ENCODE results near the gene ST3GAL2. TPM values are rescaled to one million over a fixed set of nuclear protein-coding genes. Genes with fewer than 3 reads are reported as not detected.
A peak's percentile ranks its signal among the peaks of the same experiment; 100 is the strongest.

The ST3GAL2 gene, protein sequence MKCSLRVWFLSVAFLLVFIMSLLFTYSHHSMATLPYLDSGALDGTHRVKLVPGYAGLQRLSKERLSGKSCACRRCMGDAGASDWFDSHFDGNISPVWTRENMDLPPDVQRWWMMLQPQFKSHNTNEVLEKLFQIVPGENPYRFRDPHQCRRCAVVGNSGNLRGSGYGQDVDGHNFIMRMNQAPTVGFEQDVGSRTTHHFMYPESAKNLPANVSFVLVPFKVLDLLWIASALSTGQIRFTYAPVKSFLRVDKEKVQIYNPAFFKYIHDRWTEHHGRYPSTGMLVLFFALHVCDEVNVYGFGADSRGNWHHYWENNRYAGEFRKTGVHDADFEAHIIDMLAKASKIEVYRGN
- total RNA-seq: 10 to 100 TPM in 4 of 5 donors, 1 to 10 TPM in 1; 7.7 to 51.3 (median 17.4) TPM
- polyA plus RNA-seq: 1 to 10 TPM; 2.6 to 5.9 (median 3.2) TPM
- long read RNA-seq, donor 1, partial matches to known transcripts: 0 of 1 reads
- long read RNA-seq, donor 1, other reads (novel, unspliced or antisense): 0 of 1 reads
- long read RNA-seq, donor 2, full-length matches to known transcripts: 7 of 14 reads
- long read RNA-seq, donor 2, partial matches to known transcripts: 7 of 14 reads
- long read RNA-seq, donor 2, other reads (novel, unspliced or antisense): 0 of 14 reads
- long read RNA-seq, donor 3, partial matches to known transcripts: 0 of 1 reads
- long read RNA-seq, donor 3, other reads (novel, unspliced or antisense): 0 of 1 reads
- long read RNA-seq, donor 4: 0 reads
- long read RNA-seq, donor 5, full-length matches to known transcripts: 5 of 5 reads
- long read RNA-seq, donor 5, partial matches to known transcripts: 0 of 5 reads
- long read RNA-seq, donor 5, other reads (novel, unspliced or antisense): 0 of 5 reads
- long read RNA-seq, donor 6, full-length matches to known transcripts: 4 of 4 reads
- long read RNA-seq, donor 6, partial matches to known transcripts: 0 of 4 reads
- long read RNA-seq, donor 6, other reads (novel, unspliced or antisense): 0 of 4 reads
- long read RNA-seq, donor 7, full-length matches to known transcripts: 3 of 3 reads
- long read RNA-seq, donor 7, partial matches to known transcripts: 0 of 3 reads
- long read RNA-seq, donor 7, other reads (novel, unspliced or antisense): 0 of 3 reads
- long read RNA-seq, donor 8, full-length matches to known transcripts: 5 of 5 reads
- long read RNA-seq, donor 8, partial matches to known transcripts: 0 of 5 reads
- long read RNA-seq, donor 8, other reads (novel, unspliced or antisense): 0 of 5 reads
- long read RNA-seq, donor 9, partial matches to known transcripts: 0 of 2 reads
- long read RNA-seq, donor 9, other reads (novel, unspliced or antisense): 0 of 2 reads
- long read RNA-seq, donor 10, full-length matches to known transcripts: 1 of 1 reads
- long read RNA-seq, donor 10, partial matches to known transcripts: 0 of 1 reads
- long read RNA-seq, donor 10, other reads (novel, unspliced or antisense): 0 of 1 reads

DNA sequence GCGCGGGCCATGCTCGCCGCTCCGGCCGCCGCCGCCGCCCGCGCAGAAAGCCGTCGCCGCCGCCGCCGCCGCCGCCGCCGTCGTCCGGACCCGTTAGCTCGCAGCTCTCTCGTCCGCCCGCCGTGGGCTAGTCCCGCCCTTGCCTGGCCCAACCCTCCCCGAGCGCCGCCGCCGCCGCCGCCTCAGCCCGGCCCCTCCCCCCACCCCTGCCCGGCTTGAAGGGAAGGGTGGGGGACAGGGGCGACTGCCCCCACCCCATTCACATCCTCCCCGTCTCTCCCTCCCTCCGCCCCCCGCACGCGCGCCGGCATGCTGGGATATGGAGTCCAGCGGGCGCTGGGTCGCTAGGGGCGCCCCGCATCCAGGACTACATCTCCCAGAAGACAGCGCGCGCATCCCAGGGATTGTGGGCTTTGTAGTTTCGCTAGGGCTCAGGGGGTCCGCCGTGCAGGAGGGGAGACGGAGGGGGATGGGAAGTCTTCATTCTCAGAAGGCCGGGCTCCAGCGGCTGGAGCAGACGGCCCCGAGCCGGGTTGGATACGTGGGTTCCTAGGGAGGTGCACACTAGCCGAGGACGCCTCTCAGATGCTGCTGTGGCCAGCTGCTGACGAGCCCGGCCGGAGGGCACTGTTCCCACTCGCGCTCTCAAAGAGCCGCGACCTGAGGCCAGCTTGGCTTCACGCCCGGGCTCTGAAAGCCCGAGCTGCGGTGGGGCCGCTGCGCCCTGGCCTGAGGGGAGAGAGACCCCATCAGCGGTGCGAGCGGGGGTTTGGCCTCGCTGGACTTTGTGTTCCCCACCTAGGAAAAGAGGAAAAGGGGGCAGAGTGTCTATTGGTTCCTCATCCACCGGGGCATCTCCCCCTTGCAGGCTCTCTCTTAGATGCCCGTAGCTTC is at the start of gene ST3GAL2:
TSS of gene ST3GAL2 (minus strand) at position 132 of the 894 bp plus-strand sequence. CDS start 40,570 bp downstream, outside the sequence.
- H3K36me3 ChIP-seq: no peaks in the 10 kb centered on the region
- peaks cover 18 to 54% (median 37%) of the 10 kb centered on the region in 4 donors for H3K4me1 ChIP-seq
- peak; percentile 89 to 98 for DNase-seq
- intact Hi-C loops (cut with DNase I; ENCODE audit: low total_unique reads): no loop called here
- H3K9me3 ChIP-seq: no peaks in the 10 kb centered on the region
- peak within 1 kb of the TSS; percentile 77 to 88 (median 80) for H3K4me3 ChIP-seq
- no peaks in the 10 kb centered on the region for H3K27me3 ChIP-seq
- 1 to 2% (median 2%) methylated on average over 24 to 84 of the region's 86 CpGs for WGBS, 5 donors
- H3K27ac ChIP-seq: peak within 1 kb of the TSS; percentile 66 to 84 (median 75)
- no peak for TF ChIP-seq EP300 (IDR thresholded peaks at IDR 0.05)
- TF ChIP-seq POLR2AphosphoS5 (IDR thresholded peaks at IDR 0.05): peak in 2 of 3 donors; percentile 29 to 63
- no peak for TF ChIP-seq POLR2A (IDR thresholded peaks at IDR 0.05)
- peak in 4 of 7 experiments; percentile 11 to 47 (median 24) for TF ChIP-seq CTCF (IDR thresholded peaks at IDR 0.05)

DNA sequence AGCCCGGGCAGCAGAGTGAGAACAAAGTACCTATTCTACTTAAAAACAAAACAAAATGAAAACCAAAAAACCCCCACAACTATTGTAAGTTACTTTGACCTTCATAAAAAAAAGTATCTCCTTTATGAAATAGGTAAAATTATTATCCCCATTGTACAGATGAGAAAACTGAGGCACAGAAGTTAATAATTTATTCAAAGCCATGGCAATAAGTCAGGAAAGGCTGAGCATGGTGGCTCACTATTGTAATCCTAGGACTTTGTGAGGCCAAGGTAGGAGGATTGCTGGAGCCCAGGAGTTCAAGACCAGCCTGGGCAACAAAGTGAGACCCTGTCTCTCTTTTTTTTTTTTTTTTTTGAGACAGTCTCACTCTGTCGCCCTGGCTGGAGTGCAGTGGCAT is 46.0 kb upstream of the ST3GAL2 start:
- H3K9me3 ChIP-seq: no peaks in the 10 kb centered on the region
- no peak overlapping the region for H3K4me3 ChIP-seq
- no peaks in the 10 kb centered on the region for H3K27me3 ChIP-seq
- WGBS, 5 donors: 94 to 96% (median 94%) methylated on average over 2 of the region's 2 CpGs
- DNase-seq: no peak
- H3K36me3 ChIP-seq: peaks cover 50 to 98% (median 95%) of the 10 kb centered on the region in 4 donors
- H3K4me1 ChIP-seq: no peaks in the 10 kb centered on the region
- intact Hi-C loops (cut with DNase I; ENCODE audit: low total_unique reads): no loop called here
- H3K27ac ChIP-seq: no peak overlapping the region
- TF ChIP-seq EP300 (IDR thresholded peaks at IDR 0.05) (no peak), CTCF (IDR thresholded peaks at IDR 0.05) (no peak), POLR2AphosphoS5 (IDR thresholded peaks at IDR 0.05) (no peak), POLR2A (IDR thresholded peaks at IDR 0.05) (no peak)

DNA sequence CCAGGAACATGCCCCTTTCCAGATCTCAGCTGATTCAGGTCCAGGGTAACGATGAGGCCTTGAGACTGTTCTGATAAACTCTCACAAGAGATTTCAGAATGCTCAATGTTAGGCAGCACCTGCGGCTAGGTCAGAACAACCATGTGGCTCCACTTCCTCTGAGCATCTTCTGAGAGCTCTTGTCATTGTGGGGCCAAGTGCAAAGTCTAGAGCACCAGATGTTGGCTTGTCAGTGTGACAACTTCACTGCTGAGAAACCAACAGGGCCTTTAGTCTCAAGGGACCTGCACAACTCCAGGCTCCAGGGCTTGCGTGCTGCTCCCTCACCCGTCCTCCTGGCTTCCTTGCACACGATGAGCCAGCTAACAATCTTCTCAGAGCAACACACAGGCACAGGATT is 44.5 kb upstream of the ST3GAL2 start:
- intact Hi-C loops (cut with DNase I; ENCODE audit: low total_unique reads): no loop called here
- peaks cover 47 to 98% (median 95%) of the 10 kb centered on the region in 4 donors for H3K36me3 ChIP-seq
- 85 to 92% (median 90%) methylated on average over 5 of the region's 5 CpGs for WGBS, 5 donors
- no peak for TF ChIP-seq POLR2AphosphoS5 (IDR thresholded peaks at IDR 0.05)
- TF ChIP-seq POLR2A (IDR thresholded peaks at IDR 0.05): no peak
- no peak overlapping the region for H3K27ac ChIP-seq
- H3K27me3 ChIP-seq: no peaks in the 10 kb centered on the region
- no peak overlapping the region for H3K4me3 ChIP-seq
- H3K9me3 ChIP-seq: no peaks in the 10 kb centered on the region
- no peak for DNase-seq
- peaks cover 0 to 5% (median 0%) of the 10 kb centered on the region in 4 donors for H3K4me1 ChIP-seq

DNA sequence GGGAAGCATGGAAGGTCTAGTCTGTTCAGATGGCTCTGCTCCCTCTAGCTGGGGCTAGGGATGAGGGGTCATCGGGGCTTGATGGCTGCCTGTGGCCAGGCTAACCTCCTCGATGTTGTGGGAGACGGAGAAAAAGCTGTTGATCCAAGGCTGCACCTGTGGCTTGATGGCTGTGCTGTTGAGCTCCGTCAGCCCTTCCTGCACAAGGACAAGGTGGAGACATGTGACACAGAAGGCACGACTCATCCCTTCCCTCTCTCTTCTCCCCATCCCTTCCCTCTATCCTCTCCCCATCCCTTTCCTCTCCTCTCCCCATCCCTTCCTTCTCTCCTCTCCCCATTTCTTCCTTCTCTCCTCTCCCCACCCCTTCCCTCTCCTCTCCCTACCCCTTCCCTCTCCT is 43.7 kb upstream of the ST3GAL2 start:
- H3K9me3 ChIP-seq: no peaks in the 10 kb centered on the region
- intact Hi-C loops (cut with DNase I; ENCODE audit: low total_unique reads): no loop called here
- peaks cover 0 to 5% (median 0%) of the 10 kb centered on the region in 4 donors for H3K4me1 ChIP-seq
- DNase-seq: no peak
- TF ChIP-seq POLR2AphosphoS5 (IDR thresholded peaks at IDR 0.05): no peak
- no peak for TF ChIP-seq EP300 (IDR thresholded peaks at IDR 0.05)
- TF ChIP-seq POLR2A (IDR thresholded peaks at IDR 0.05): no peak
- no peak for TF ChIP-seq CTCF (IDR thresholded peaks at IDR 0.05)
- peaks cover 45 to 98% (median 95%) of the 10 kb centered on the region in 4 donors for H3K36me3 ChIP-seq
- H3K27ac ChIP-seq: no peak overlapping the region
- H3K4me3 ChIP-seq: no peak overlapping the region
- WGBS, 5 donors: 73 to 91% (median 84%) methylated on average over 5 of the region's 5 CpGs
- H3K27me3 ChIP-seq: no peaks in the 10 kb centered on the region
